ENCODE data around the gene DSG2. TPM values are rescaled to one million over a fixed set of nuclear protein-coding genes. Genes with fewer than 3 reads are reported as not detected.

DSG2 gene
- total RNA-seq, 1 experiment from 2014 or later = 194 TPM

- no TSS peak for BruUV-seq (replicated peaks)
- Mint-ChIP-seq H3K4me1 (ENCODE audit: low read depth, unreplicated experiment) (peaks cover 36% of the 10 kb centered on the region), H3K27ac (ENCODE audit: unreplicated experiment) (no peak overlapping the region), H3K27me3 (ENCODE audit: unreplicated experiment) (no peaks in the 10 kb centered on the region), H3K9me3 (ENCODE audit: low read depth, unreplicated experiment) (no peaks in the 10 kb centered on the region), H3K4me3 (ENCODE audit: low read depth, unreplicated experiment) (no peak overlapping the region), H3K36me3 (ENCODE audit: insufficient read depth, unreplicated experiment) (peaks cover 9% of the 10 kb centered on the region)
- CTCF ChIA-PET = no interaction called here
- DNase-seq = no peak
- intact Hi-C loops (cut with micrococcal nuclease; ENCODE audit: unreplicated experiment) = no loop called here
- no peak for TF ChIP-seq CTCF (IDR thresholded peaks at IDR 0.05; ENCODE audit: unreplicated experiment)
Observed at GRCh38 chr18:31484461-31484860, 13.5 kb upstream of the DSG2 start.

- H3K27me3 Mint-ChIP-seq (ENCODE audit: unreplicated experiment) = no peaks in the 10 kb centered on the region
- no peaks in the 10 kb centered on the region for H3K9me3 Mint-ChIP-seq (ENCODE audit: low read depth, unreplicated experiment)
- TF ChIP-seq CTCF (IDR thresholded peaks at IDR 0.05; ENCODE audit: unreplicated experiment) = no peak
- intact Hi-C loops (cut with micrococcal nuclease; ENCODE audit: unreplicated experiment) = loop anchor here (5.0 kb wide), 1 partner anchor 34 kb away; no protein-coding TSS in a partner anchor
- H3K4me1 Mint-ChIP-seq (ENCODE audit: low read depth, unreplicated experiment) = peaks cover 53% of the 10 kb centered on the region
- peaks cover 11% of the 10 kb centered on the region for H3K36me3 Mint-ChIP-seq (ENCODE audit: insufficient read depth, unreplicated experiment)
- no peak overlapping the region for H3K4me3 Mint-ChIP-seq (ENCODE audit: low read depth, unreplicated experiment)
- BruUV-seq (replicated peaks) = no TSS peak
- no peak overlapping the region for H3K27ac Mint-ChIP-seq (ENCODE audit: unreplicated experiment)
- DNase-seq = no peak
- CTCF ChIA-PET = interaction anchor here (0.8 kb wide), 1 partner anchor 210 kb away, joined by 4 read pairs; no protein-coding TSS in a partner anchor
Observed at GRCh38 chr18:31486165-31486564, 11.8 kb upstream of the DSG2 start.

GRCh38 chr18:31487246-31488015 lies 10.5 kb upstream of the DSG2 start:
- peak overlapping the region; percentile 80 for H3K27ac Mint-ChIP-seq (ENCODE audit: unreplicated experiment)
- intact Hi-C loops (cut with micrococcal nuclease; ENCODE audit: unreplicated experiment) = loop anchor here (2.0 to 5.0 kb wide), 2 partner anchors 25 to 35 kb away; no protein-coding TSS in a partner anchor
- no peaks in the 10 kb centered on the region for H3K9me3 Mint-ChIP-seq (ENCODE audit: low read depth, unreplicated experiment)
- no peaks in the 10 kb centered on the region for H3K27me3 Mint-ChIP-seq (ENCODE audit: unreplicated experiment)
- peaks cover 11% of the 10 kb centered on the region for H3K36me3 Mint-ChIP-seq (ENCODE audit: insufficient read depth, unreplicated experiment)
- H3K4me3 Mint-ChIP-seq (ENCODE audit: low read depth, unreplicated experiment) = no peak overlapping the region
- H3K4me1 Mint-ChIP-seq (ENCODE audit: low read depth, unreplicated experiment) = peaks cover 59% of the 10 kb centered on the region
- peak; percentile 60 for DNase-seq
- no TSS peak for BruUV-seq (replicated peaks)
- no peak for TF ChIP-seq CTCF (IDR thresholded peaks at IDR 0.05; ENCODE audit: unreplicated experiment)
- CTCF ChIA-PET = interaction anchor here (0.7 to 1.5 kb wide), 2 partner anchors 63 to 249 kb away, joined by 5 to 6 read pairs; no protein-coding TSS in a partner anchor

GRCh38 chr18:31489311-31489710 lies 8.7 kb upstream of the DSG2 start:
- intact Hi-C loops (cut with micrococcal nuclease; ENCODE audit: unreplicated experiment) = loop anchor here (2.0 to 5.0 kb wide), 2 partner anchors 23 to 37 kb away; no protein-coding TSS in a partner anchor
- no peaks in the 10 kb centered on the region for H3K27me3 Mint-ChIP-seq (ENCODE audit: unreplicated experiment)
- H3K4me3 Mint-ChIP-seq (ENCODE audit: low read depth, unreplicated experiment) = peak overlapping the region; percentile 1
- H3K27ac Mint-ChIP-seq (ENCODE audit: unreplicated experiment) = peak overlapping the region; percentile 80
- no peak for TF ChIP-seq CTCF (IDR thresholded peaks at IDR 0.05; ENCODE audit: unreplicated experiment)
- peaks cover 61% of the 10 kb centered on the region for H3K4me1 Mint-ChIP-seq (ENCODE audit: low read depth, unreplicated experiment)
- CTCF ChIA-PET = interaction anchor here (1.1 to 1.3 kb wide), 3 partner anchors 23 to 24 kb away, joined by 4 read pairs; no protein-coding TSS in a partner anchor
- no peak for DNase-seq
- BruUV-seq (replicated peaks) = no TSS peak
- peaks cover 11% of the 10 kb centered on the region for H3K36me3 Mint-ChIP-seq (ENCODE audit: insufficient read depth, unreplicated experiment)
- H3K9me3 Mint-ChIP-seq (ENCODE audit: low read depth, unreplicated experiment) = no peaks in the 10 kb centered on the region

Data from Calu3 (cell line).